Type B pancreatic cell (in vitro differentiated cells): ENCODE data around the gene GRIN1. TPM values are rescaled to one million over a fixed set of nuclear protein-coding genes. Genes with fewer than 3 reads are reported as not detected.

Experiments used
- DNase-seq: peaks from one replicate; pipeline ENCODE4 v3.0.0; 2021; ENCODE audit warnings: mixed read lengths; ENCODE audit not compliant: unreplicated experiment; ENCODE audit errors: extremely low spot score
- H3K27ac Mint-ChIP-seq: 2 replicates; pipeline ENCODE4 v1.8.0; 2021; ENCODE audit warnings: mild to moderate bottlenecking, mixed read lengths
- H3K27me3 Mint-ChIP-seq: 2 replicates; pipeline ENCODE4 v1.8.0; 2021; ENCODE audit warnings: mixed read lengths
- H3K36me3 Mint-ChIP-seq: 2 replicates; pipeline ENCODE4 v1.8.0; 2021; ENCODE audit warnings: mixed read lengths
- H3K4me1 Mint-ChIP-seq: one replicate; pipeline ENCODE4 v1.8.0; 2021; ENCODE audit warnings: mixed read lengths; ENCODE audit not compliant: unreplicated experiment
- H3K4me3 Mint-ChIP-seq: 2 replicates; pipeline ENCODE4 v1.8.0; 2021; ENCODE audit warnings: mild to moderate bottlenecking, mixed read lengths
- H3K9me3 Mint-ChIP-seq: 2 replicates; pipeline ENCODE4 v1.8.0; 2021; ENCODE audit warnings: mixed read lengths
- total RNA-seq: library from RNA; stranded (reverse); gene quantifications from 2 replicates; pipeline ENCODE4 v1.2.1, GENCODE V29; 2021; ENCODE audit warnings: low replicate concordance
- TF ChIP-seq, protein P1 (sequence below): fragments of 200-600 bp; sonication (generic); conservative IDR thresholded peaks from 2 replicates; pipeline ENCODE4 v1.5.0; 2021; ENCODE audit warnings: antibody characterized with exemption, mild to moderate bottlenecking

GRIN1 gene
- total RNA-seq, 1 donor from 2014 or later, result 0.94 TPM

DNA sequence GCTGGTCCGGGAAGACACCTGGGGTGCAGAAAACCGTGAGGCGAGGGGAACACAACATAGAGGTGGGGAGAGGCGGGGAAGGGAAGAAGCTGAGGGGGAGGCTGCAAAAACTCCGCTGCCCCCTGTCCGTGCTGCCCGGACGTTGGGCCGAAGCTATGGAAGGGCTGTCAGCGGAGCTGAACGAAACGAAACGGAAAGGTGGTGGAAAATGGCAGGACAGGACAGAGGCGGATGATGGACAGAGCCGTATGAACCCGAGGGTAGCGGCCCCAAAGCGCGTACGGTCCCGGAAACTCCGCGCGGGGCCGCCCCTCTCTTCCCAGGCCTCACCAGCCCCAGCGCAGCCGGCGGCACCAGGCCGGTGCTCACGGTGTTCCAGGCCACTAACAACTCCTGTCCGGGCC lies 49.1 kb downstream of the GRIN1 start:
- Mint-ChIP-seq H3K4me1 (peaks cover 5% of the 10 kb centered on the region), H3K36me3 (no peaks in the 10 kb centered on the region), H3K4me3 (peak overlapping the region; percentile 91), H3K27ac (peak overlapping the region; percentile 85), H3K27me3 (no peaks in the 10 kb centered on the region), H3K9me3 (no peaks in the 10 kb centered on the region)
- TF ChIP-seq, protein P1, sequence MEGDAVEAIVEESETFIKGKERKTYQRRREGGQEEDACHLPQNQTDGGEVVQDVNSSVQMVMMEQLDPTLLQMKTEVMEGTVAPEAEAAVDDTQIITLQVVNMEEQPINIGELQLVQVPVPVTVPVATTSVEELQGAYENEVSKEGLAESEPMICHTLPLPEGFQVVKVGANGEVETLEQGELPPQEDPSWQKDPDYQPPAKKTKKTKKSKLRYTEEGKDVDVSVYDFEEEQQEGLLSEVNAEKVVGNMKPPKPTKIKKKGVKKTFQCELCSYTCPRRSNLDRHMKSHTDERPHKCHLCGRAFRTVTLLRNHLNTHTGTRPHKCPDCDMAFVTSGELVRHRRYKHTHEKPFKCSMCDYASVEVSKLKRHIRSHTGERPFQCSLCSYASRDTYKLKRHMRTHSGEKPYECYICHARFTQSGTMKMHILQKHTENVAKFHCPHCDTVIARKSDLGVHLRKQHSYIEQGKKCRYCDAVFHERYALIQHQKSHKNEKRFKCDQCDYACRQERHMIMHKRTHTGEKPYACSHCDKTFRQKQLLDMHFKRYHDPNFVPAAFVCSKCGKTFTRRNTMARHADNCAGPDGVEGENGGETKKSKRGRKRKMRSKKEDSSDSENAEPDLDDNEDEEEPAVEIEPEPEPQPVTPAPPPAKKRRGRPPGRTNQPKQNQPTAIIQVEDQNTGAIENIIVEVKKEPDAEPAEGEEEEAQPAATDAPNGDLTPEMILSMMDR, result no peak
- no peak for DNase-seq

DNA sequence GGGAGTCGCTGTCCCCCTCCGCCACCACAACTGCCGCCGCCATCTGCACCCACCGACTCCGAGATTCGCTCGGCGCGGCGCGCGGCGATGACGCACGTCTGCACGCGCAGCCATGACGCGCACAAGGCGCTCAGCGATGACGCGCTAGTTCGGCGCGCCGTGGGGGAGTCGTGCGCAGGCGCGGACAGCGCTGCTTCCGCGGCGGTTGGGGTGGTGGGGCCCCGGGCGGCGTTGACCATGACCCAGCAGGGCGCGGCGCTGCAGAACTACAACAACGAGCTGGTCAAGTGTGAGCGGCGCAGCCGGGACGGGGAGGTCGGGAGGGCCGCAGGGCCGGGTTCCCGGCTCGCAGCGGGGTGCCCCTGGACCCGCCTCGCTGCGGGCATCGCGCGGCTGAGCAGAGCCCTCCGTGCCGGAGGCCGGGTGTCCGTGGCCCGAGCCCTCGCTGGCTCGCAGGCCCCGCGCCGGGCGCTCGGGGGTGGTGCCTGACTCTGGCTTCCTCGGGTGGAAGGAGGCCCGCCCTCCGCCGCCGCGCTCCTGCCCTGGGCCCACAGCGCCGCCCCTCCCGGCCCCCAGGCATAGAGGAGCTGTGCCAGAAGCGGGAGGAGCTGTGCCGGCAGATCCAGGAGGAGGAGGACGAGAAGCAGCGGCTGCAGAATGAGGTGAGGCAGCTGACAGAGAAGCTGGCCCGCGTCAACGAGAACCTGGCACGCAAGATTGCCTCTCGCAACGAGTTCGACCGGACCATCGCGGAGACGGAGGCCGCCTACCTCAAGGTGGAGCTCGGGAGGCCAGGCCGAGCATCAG lies 49.7 kb downstream of the GRIN1 start, which contains the start of the genes ANAPC2 and SSNA1:
Gene ANAPC2 (minus strand): TSS at position 71 of the 807 bp plus-strand sequence. CDS start 28 bp downstream, at position 43.
Gene SSNA1 (plus strand): TSS at position 187 of the 807 bp plus-strand sequence. CDS start 51 bp downstream, at position 238.
- Mint-ChIP-seq H3K36me3 (no peaks in the 10 kb centered on the region), H3K27me3 (no peaks in the 10 kb centered on the region)

GRCh38 chr9:137189297-137190295 lies 50.6 kb downstream of the GRIN1 start:
- Mint-ChIP-seq H3K4me3 (peak overlapping the region; percentile 98), H3K9me3 (no peaks in the 10 kb centered on the region)

More for the DNA sequence above, 49.7 kb downstream of the GRIN1 start, which contains the start of the genes ANAPC2 and SSNA1:
- TF ChIP-seq, protein P1, result peak; percentile 41
- Mint-ChIP-seq H3K27ac (peak within 1 kb of the TSS; percentile 99), H3K4me3 (peak within 1 kb of the TSS; percentile 98), H3K4me1 (peaks cover 5% of the 10 kb centered on the region), H3K9me3 (no peaks in the 10 kb centered on the region)
- DNase-seq, result peak; percentile 97

DNA sequence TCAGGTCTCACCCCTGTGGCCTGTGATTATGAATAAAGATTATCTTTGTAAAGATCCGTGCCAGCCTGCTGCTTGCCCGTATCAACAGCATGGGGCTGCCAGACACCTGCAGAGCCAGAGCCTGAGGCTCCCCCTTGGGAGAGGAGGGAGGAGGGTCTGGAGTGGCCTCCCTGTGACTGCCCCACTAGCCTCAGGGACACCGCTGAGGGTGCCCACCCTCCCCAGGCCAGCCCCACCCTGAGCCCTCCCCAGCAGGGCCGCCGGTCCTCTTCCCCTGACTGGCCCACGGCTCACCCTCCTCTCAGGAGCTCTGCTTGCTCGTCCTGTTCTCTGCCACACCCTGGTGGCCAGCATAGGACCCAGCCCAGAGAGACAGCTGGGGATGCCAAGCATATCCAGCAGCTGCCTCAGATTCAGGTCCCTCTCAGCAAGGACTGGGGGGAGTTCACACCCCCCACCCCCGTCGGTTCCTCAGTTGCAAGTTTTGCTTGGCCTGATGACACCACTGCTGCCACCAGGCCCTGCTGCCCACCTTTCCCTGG lies 51.4 kb downstream of the GRIN1 start:
- Mint-ChIP-seq H3K27ac (peak overlapping the region; percentile 99), H3K27me3 (no peaks in the 10 kb centered on the region), H3K9me3 (no peaks in the 10 kb centered on the region)

More at GRCh38 chr9:137189297-137190295, 50.6 kb downstream of the GRIN1 start:
- TF ChIP-seq, protein P1, result no peak
- H3K36me3 Mint-ChIP-seq, result no peaks in the 10 kb centered on the region
- no peaks in the 10 kb centered on the region for H3K27me3 Mint-ChIP-seq
- H3K27ac Mint-ChIP-seq, result peak overlapping the region; percentile 99
- H3K4me1 Mint-ChIP-seq, result peaks cover 5% of the 10 kb centered on the region
- no peak for DNase-seq

More for the DNA sequence above, 51.4 kb downstream of the GRIN1 start:
- TF ChIP-seq, protein P1, result no peak
- DNase-seq, result no peak
- H3K4me3 Mint-ChIP-seq, result peak overlapping the region; percentile 83
- peaks cover 9% of the 10 kb centered on the region for H3K4me1 Mint-ChIP-seq
- H3K36me3 Mint-ChIP-seq, result no peaks in the 10 kb centered on the region
